OCI-LY3 (cell line): ENCODE measurements around the gene NBEA.

ENCODE experiments used
- CTCF ChIP-seq: fragments of 200-600, 300-600 bp; sonication (generic); IDR thresholded peaks from 2 replicates; pipeline ENCODE4 v1.5.1; 2014; ENCODE audit warnings: antibody characterized with exemption, low read length, low read depth
- EZH2phosphoT487 ChIP-seq: fragments of 200-600 bp; shearing (Covaris generic); IDR thresholded peaks from 2 replicates; pipeline ENCODE4 v1.6.1; 2018; ENCODE audit warnings: antibody characterized with exemption, mixed run types, low read depth

GRCh38 chr13:35387682-35388250 is 445.7 kb downstream of the NBEA start:
- TF ChIP-seq CTCF (no peak), EZH2phosphoT487 (no peak)
